Measurements from ENCODE around the gene USP20.

Gene USP20

GRCh38 chr9:129823935-129824601 is 11.2 kb upstream of the USP20 start, which contains the start of gene TOR1A:
Gene TOR1A (minus strand): TSS chr9:129824136. CDS start chr9:129824085, 51 bp downstream.
- DNase-seq: peak; percentile 93

- DNase-seq: no peak
Observed at GRCh38 chr9:129826344-129826743, 8.9 kb upstream of the USP20 start.

DNA sequence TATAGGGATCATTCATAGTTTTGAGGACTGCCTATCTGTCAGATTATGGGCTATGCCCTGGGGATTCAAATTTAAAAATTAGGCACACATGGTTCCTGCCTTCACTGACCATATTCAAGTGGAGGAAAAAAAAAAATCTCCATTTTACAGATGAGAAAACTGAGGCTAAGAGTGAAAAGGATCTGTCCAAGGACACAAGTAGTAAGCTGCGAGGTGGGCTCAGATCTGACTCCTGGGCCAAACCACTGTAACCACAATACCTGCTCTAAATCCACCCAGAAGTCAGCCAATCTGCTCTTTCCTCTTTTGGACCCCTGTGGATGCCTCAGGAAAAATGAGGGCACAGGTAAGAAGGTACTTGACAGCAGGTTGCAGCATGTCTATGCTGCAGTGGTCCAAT is 8.5 kb upstream of the USP20 start:
- no peak for DNase-seq

DNA sequence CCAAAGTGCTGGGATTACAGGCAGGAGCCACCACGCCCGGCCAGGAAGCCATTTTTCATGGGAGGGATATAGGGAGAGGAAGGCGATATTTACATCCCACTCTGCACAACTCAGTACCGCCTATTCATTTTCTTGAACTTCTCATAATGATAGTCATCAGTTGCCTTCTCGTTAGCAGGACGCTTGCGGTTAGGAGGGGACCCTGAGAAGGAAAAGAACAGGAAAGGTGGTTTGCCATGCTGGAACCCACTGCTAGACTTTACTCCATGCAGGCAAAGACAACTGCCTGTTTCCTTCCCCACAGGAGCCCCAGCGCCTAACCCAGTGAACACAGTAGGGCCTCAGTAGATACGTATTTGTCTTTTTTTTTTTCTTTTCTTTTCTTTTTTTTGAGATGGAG is 7.2 kb upstream of the USP20 start:
- no peak for DNase-seq

DNA sequence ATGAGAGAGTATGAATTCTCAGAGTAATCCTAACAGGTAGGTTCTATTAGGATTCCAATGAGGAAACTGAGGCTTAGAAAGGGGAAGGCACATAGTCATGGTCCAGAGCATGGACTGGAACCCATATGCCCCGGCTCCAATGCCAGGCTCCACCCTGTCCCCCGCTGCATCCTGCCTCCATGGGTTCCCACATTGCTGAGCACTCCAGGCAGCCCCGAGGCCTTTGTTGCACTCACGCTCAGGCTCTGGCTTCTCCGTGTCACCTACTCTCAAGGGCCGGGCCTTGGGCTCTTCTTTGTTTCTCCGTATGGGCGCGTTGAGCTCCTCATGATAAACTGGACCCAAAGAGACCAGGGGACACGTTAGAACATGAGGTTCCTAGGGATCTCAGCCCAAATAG is 6.3 kb upstream of the USP20 start:
- DNase-seq: no peak

DNA sequence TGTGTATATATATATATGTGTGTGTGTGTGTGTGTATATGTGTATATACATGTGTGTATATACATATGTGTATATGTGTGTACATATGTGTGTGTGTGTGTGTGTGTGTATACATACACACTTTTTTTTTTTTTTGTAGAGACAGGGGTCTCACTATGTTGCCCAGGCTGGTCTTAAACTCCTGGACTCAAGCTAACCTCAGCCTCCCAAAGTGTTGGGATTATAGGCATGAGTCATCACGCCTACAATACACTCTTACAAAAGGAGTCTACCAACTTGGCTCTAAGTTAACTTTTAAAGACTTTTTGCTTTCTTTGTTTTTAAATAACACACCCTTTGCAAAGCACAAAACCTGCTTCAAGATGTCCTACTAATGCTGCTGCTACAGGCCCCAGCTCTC is 2.3 kb upstream of the USP20 start:
- no peak for DNase-seq

- DNase-seq: no peak
Observed at GRCh38 chr9:129834489-129835127, 650 bp upstream of the USP20 start.

GRCh38 chr9:129835860-129836223 is 584 bp downstream of the USP20 start:
- peak; percentile 19 for DNase-seq

- no peak for DNase-seq
Observed at GRCh38 chr9:129836311-129837007, 1.2 kb downstream of the USP20 start.

DNA sequence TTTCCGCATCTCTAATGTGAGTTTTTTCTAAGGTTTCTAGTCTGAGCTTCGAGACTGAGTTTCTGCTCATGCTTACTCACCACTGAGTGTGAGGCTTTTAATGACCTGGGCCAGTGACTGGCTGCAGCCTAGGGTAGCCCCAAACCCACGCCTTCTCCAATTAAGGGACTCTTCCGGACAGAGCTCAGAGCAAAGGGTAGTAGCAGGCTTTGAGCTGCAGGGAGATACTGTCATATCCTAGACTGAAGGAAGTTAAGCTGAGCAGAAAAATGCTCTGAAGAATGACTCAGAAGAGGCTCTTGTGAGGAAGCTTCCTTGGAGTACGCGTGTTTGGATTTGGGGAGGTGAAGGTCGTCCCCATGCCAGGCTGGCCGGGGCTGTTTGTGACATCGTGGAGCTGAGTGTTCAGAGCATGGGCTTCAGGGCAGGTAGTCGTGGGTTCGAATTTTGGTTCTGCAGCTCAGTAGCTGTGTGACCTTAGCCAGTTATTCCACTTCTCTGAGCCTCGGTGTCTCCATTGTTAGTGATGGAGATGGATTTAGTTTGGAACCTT is 3.5 kb downstream of the USP20 start:
- DNase-seq: peak; percentile 79

- no peak for DNase-seq
Observed at GRCh38 chr9:129839324-129840023, 4.2 kb downstream of the USP20 start.

DNA sequence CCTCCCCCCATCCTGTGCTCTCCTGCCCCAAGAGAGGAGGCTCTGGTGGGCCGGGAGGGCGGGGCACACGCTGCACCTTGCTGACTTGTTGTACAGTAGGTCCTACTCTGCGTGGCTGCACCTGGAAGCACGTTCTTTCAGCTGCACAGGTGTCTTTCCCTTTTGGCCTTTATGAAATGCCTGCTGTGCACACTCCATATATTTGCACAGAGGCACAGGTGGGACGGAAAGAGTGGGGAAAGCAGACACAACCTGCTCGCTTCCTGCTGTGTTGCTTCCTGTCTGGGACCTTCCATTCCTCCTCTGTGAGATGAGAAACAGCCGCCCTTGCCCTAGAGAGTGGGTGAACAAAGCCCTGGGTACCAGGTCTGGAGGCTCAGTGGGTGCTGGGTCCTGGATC is 4.8 kb downstream of the USP20 start:
- DNase-seq: no peak

GRCh38 chr9:129841071-129841470 is 5.8 kb downstream of the USP20 start:
- DNase-seq: no peak

DNA sequence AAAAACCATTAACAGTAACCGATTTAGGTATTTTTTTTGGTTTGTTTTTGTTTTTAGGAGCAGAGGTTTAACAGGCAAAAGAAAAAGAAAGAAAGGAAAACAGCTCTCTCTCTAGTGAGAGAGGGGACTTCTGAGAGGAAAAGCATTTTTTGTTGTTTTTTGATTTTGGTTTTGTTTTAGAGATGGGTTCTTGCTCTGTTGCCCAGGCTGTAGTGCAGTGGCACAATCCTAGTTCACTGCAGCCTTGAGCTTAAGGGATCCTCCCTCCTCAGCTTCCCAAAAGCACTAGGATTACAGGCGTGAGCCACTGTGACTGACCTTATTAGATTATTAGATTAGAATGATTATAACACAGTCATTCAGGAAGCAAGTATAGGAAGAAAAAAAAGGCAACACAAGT is 10.1 kb downstream of the USP20 start:
- DNase-seq: no peak

DNA sequence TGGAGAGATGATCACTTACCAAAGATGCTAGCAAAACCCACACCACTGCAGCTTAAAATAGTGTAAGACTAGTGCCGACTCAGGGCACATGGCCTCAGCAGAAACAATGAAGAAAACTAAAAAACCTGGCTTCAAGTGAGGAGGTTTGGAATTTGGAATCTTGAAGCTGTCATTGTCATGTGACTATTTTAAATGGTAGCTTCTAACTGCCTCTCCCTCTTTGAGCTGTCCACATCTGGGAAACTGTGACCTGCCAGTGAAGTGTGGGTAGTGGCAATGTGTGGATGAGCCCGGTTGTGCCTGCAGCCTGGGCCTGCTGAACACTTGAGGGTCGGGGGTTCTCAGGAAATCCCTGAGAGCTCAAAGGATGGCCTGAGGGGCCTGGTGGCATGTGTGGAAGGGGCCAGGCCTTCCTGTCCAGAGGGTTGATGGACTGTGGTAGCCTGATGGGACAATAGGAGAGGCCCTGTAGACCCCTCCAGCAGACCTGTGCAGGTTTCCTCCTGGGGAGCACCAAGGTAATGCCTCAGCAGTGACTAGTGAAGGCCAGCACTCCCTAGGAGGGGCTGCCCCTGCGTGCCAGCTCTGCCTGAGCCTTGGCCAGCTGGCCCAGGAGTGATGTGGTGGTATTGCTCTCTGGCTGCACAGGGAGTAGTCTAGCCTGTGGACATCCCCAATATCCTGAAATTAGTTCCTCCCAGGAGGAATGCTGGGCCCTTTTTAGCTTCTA is 13.6 kb downstream of the USP20 start:
- DNase-seq: no peak

- DNase-seq: no peak
Observed at GRCh38 chr9:129849901-129850300, 14.6 kb downstream of the USP20 start.

- DNase-seq: no peak
Observed at GRCh38 chr9:129850821-129851550, 15.7 kb downstream of the USP20 start.

GRCh38 chr9:129851821-129852220 is 16.6 kb downstream of the USP20 start:
- DNase-seq: no peak

GRCh38 chr9:129852579-129852978 is 17.3 kb downstream of the USP20 start:
- DNase-seq: no peak

GRCh38 chr9:129853614-129854013 is 18.4 kb downstream of the USP20 start:
- no peak for DNase-seq

- DNase-seq: no peak
Observed at GRCh38 chr9:129854588-129855110, 19.4 kb downstream of the USP20 start.

GRCh38 chr9:129857207-129857606 is 21.9 kb downstream of the USP20 start:
- no peak for DNase-seq
